ENCODE results near the gene TACR2. TPM values are rescaled to one million over a fixed set of nuclear protein-coding genes. Genes with fewer than 3 reads are reported as not detected.

The TACR2 gene
- total and polyA plus RNA-seq, 2 of the 13 experiments (the other 11 are each of a cell fraction or from before 2014, with no cell fraction given): 0.04 TPM; not detected in 1

- TF ChIP-seq YEATS4 (CRISPR knock-in tag; IDR thresholded peaks at IDR 0.05; ENCODE audit: borderline replicate concordance): no peak
- no peak for TF ChIP-seq ARID3A (IDR thresholded peaks at IDR 0.05; ENCODE audit: low read depth, low read length)
- peak; percentile 21; the same call in 1 of the 2 replicates for TF ChIP-seq MED1 (CRISPR knock-in tag; IDR thresholded peaks at IDR 0.05)
- no peak for TF ChIP-seq NR1H2 (CRISPR knock-in tag; IDR thresholded peaks at IDR 0.05; ENCODE audit: borderline replicate concordance, low read depth)
- TF ChIP-seq SIX4 (CRISPR knock-in tag; IDR thresholded peaks at IDR 0.05): 0 out of 2 replicates have a peak, but pooled peaks have one; percentile 16
- TF ChIP-seq KLF15 (CRISPR knock-in tag; IDR thresholded peaks at IDR 0.05; ENCODE audit: borderline replicate concordance): no peak
- TF ChIP-seq SCMH1 (CRISPR knock-in tag; IDR thresholded peaks at IDR 0.05; ENCODE audit: borderline replicate concordance): no peak
- no peak for TF ChIP-seq KLF6 (CRISPR knock-in tag; IDR thresholded peaks at IDR 0.05)
- TF ChIP-seq ZNF691 (CRISPR knock-in tag; IDR thresholded peaks at IDR 0.05; ENCODE audit: borderline replicate concordance, low read depth): peak; percentile 39; the same call in 1 of the 2 replicates
- TF ChIP-seq PCBP2 (optimal IDR thresholded peaks at IDR 0.05; ENCODE audit: low read depth, low read length, poor library complexity, severe bottlenecking): no peak
- no peak for TF ChIP-seq CBX2 (IDR thresholded peaks at IDR 0.05; ENCODE audit: low read depth, low read length)
- no peak for TF ChIP-seq CBX2 (CRISPR knock-in tag; IDR thresholded peaks at IDR 0.05; ENCODE audit: low read depth)
- TF ChIP-seq BORCS8-MEF2B (CRISPR knock-in tag; IDR thresholded peaks at IDR 0.05): no peak
- TF ChIP-seq MZF1 (CRISPR knock-in tag; IDR thresholded peaks at IDR 0.05; ENCODE audit: borderline replicate concordance): no peak
- 0 out of 2 replicates have a peak, but pooled peaks have one; percentile 27 for TF ChIP-seq ZNF543 (CRISPR knock-in tag; IDR thresholded peaks at IDR 0.05)
- no peak for TF ChIP-seq BRD4 (CRISPR knock-in tag; IDR thresholded peaks at IDR 0.05)
- no peak for TF ChIP-seq LCORL (IDR thresholded peaks at IDR 0.05)
- peak; percentile 25; the same call in 1 of the 2 replicates for TF ChIP-seq LCORL (CRISPR knock-in tag; IDR thresholded peaks at IDR 0.05)
- no peak for TF ChIP-seq KLF11 (CRISPR knock-in tag; IDR thresholded peaks at IDR 0.05)
- no peak for TF ChIP-seq GPBP1L1 (CRISPR knock-in tag; IDR thresholded peaks at IDR 0.05)
- TF ChIP-seq ZNF224 (CRISPR knock-in tag; IDR thresholded peaks at IDR 0.05): no peak
- no peak for TF ChIP-seq CEBPB (IDR thresholded peaks at IDR 0.05; ENCODE audit: borderline replicate concordance, low read depth, low read length)
- TF ChIP-seq GTF2F1 (IDR thresholded peaks at IDR 0.05; ENCODE audit: low read length): no peak
- TF ChIP-seq HDAC6 (IDR thresholded peaks at IDR 0.05; ENCODE audit: low read depth, low read length): no peak
- no peak for TF ChIP-seq ZNF550 (CRISPR knock-in tag; IDR thresholded peaks at IDR 0.05; ENCODE audit: borderline replicate concordance)
Observed at GRCh38 chr10:69418052-69418752, 1.5 kb upstream of the TACR2 start (continued).

Data from HepG2 (cell line).